Tibial nerve (tissue), 4 donors: ENCODE measurements around the gene CEP290. TPM values are rescaled to one million over a fixed set of nuclear protein-coding genes. Genes with fewer than 3 reads are reported as not detected.

Source experiments
- DNase-seq, 2 donors: peaks; one replicate each; pipeline ENCODE4 v3.0.0-alpha.2; 2019; ENCODE audit warnings: low spot score in 2 of 2
- H3K27ac ChIP-seq, 4 donors: fragments of 200-600 bp; sonication (generic) in 3 of 4; one replicate each; pipeline ENCODE4 v1.5.1; 2017 to 2019; ENCODE audit warnings: mild to moderate bottlenecking in 1 of 4
- H3K27me3 ChIP-seq, 2 donors: fragments of 200-600 bp; sonication (generic) in 1 of 2; one replicate each; pipeline versions ENCODE4 v1.5.1 to v1.6.0; 2017 to 2019
- H3K36me3 ChIP-seq, 3 donors: fragments of 200-600 bp; sonication (generic); one replicate each; pipeline ENCODE4 v1.5.1; 2018 to 2019
- H3K4me1 ChIP-seq, 4 donors: fragments of 200-600 bp; sonication (generic) in 3 of 4; one replicate each; pipeline ENCODE4 v1.5.1; 2017 to 2019
- H3K4me3 ChIP-seq, 4 donors: fragments of 200-600 bp; sonication (generic) in 3 of 4; one replicate each; pipeline ENCODE4 v1.5.1; 2017 to 2019; ENCODE audit warnings: mild to moderate bottlenecking in 1 of 4, moderate library complexity in 1 of 4
- H3K9me3 ChIP-seq, 4 donors: fragments of 200-600 bp; sonication (generic) in 3 of 4; one replicate each; pipeline ENCODE4 v1.5.1; 2017 to 2019
- CTCF ChIP-seq, 5 experiments: fragments of 200-600 bp in 3 of 5; fragments of 450-650 bp in 2 of 5; sonication (generic) in 3 of 5; IDR thresholded peaks; one replicate each; pipeline ENCODE4 v1.5.1; 2016 to 2019; ENCODE audit warnings: antibody characterized with exemption in 5 of 5, mild to moderate bottlenecking in 3 of 5, moderate library complexity in 2 of 5
- EP300 ChIP-seq, 2 donors: sonication (generic); formaldehyde crosslinking; IDR thresholded peaks; one replicate each; pipeline ENCODE4 v1.6.1; 2017; ENCODE audit warnings: antibody characterized with exemption in 2 of 2, mild to moderate bottlenecking in 1 of 2
- POLR2A ChIP-seq, 2 donors: fragments of 450-650 bp; IDR thresholded peaks; one replicate each; pipeline ENCODE4 v1.6.1; 2017; ENCODE audit warnings: antibody characterized with exemption in 2 of 2, mild to moderate bottlenecking in 2 of 2, moderate library complexity in 2 of 2
- WGBS, 2 donors: methylation state at CpG; one replicate each; pipeline ENCODE4 v1.1.5; 2018; 5-methylcytosine and 5-hydroxymethylcytosine counted together
- total RNA-seq, 4 donors: library from RNA; depleted of rRNA; stranded (reverse); fragments of >200 nt; gene quantifications; one replicate each; pipeline ENCODE4 v1.1.0, GENCODE V29; 2016

Gene CEP290
- total RNA-seq, 4 donors from 2014 or later: 34.3 to 43.7 (median 38.3) TPM

- WGBS, 2 donors: 80 to 84% methylated on average over 1 of the region's 1 CpG
Measured at GRCh38 chr12:88026196-88026595, 115.7 kb downstream of the CEP290 start.

GRCh38 chr12:88017964-88018363 is 123.9 kb downstream of the CEP290 start:
- Histone ChIP-seq H3K27ac (no peak overlapping the region), H3K4me3 (no peak overlapping the region), H3K9me3 (peaks cover 0 to 15% (median 0%) of the 10 kb centered on the region in 4 donors), H3K36me3 (no peaks in the 10 kb centered on the region), H3K27me3 (no peaks in the 10 kb centered on the region), H3K4me1 (no peaks in the 10 kb centered on the region)
- TF ChIP-seq CTCF (IDR thresholded peaks at IDR 0.05): no peak
- TF ChIP-seq EP300 (IDR thresholded peaks at IDR 0.05): no peak
- TF ChIP-seq POLR2A (IDR thresholded peaks at IDR 0.05): no peak
- no peak for DNase-seq
- 81 to 88% methylated on average over 3 of the region's 3 CpGs for WGBS, 2 donors

More at GRCh38 chr12:88026196-88026595, 115.7 kb downstream of the CEP290 start:
- H3K9me3 ChIP-seq: no peaks in the 10 kb centered on the region
- no peak overlapping the region for H3K27ac ChIP-seq
- no peaks in the 10 kb centered on the region for H3K36me3 ChIP-seq
- no peak for TF ChIP-seq CTCF (IDR thresholded peaks at IDR 0.05)
- TF ChIP-seq POLR2A (IDR thresholded peaks at IDR 0.05): no peak
- no peak for TF ChIP-seq EP300 (IDR thresholded peaks at IDR 0.05)
- no peaks in the 10 kb centered on the region for H3K4me1 ChIP-seq
- no peaks in the 10 kb centered on the region for H3K27me3 ChIP-seq
- DNase-seq: no peak
- H3K4me3 ChIP-seq: no peak overlapping the region

GRCh38 chr12:88015825-88016224 is 126.1 kb downstream of the CEP290 start:
- no peak overlapping the region for H3K4me3 ChIP-seq
- H3K9me3 ChIP-seq: peaks cover 0 to 15% (median 0%) of the 10 kb centered on the region in 4 donors
- TF ChIP-seq CTCF (IDR thresholded peaks at IDR 0.05) (no peak), POLR2A (IDR thresholded peaks at IDR 0.05) (no peak), EP300 (IDR thresholded peaks at IDR 0.05) (no peak)
- H3K27ac ChIP-seq: no peak overlapping the region
- no peaks in the 10 kb centered on the region for H3K27me3 ChIP-seq
- H3K36me3 ChIP-seq: no peaks in the 10 kb centered on the region
- 31 to 39% methylated on average over 1 of the region's 1 CpG for WGBS, 2 donors
- H3K4me1 ChIP-seq: no peaks in the 10 kb centered on the region
- DNase-seq: no peak

- H3K4me1 ChIP-seq: no peaks in the 10 kb centered on the region
- 60% methylated on average over 5 of the region's 5 CpGs for WGBS, 2 donors
- TF ChIP-seq CTCF (IDR thresholded peaks at IDR 0.05) (no peak), EP300 (IDR thresholded peaks at IDR 0.05) (no peak), POLR2A (IDR thresholded peaks at IDR 0.05) (no peak)
Measured at GRCh38 chr12:88011755-88012154, 130.1 kb downstream of the CEP290 start.

GRCh38 chr12:88006351-88006750 is 135.5 kb downstream of the CEP290 start:
- H3K27ac ChIP-seq: no peak overlapping the region
- H3K36me3 ChIP-seq: no peaks in the 10 kb centered on the region
- H3K4me3 ChIP-seq: no peak overlapping the region
- H3K9me3 ChIP-seq: peaks cover 0 to 5% (median 1%) of the 10 kb centered on the region in 4 donors
- DNase-seq: no peak
- H3K27me3 ChIP-seq: no peaks in the 10 kb centered on the region
- no peaks in the 10 kb centered on the region for H3K4me1 ChIP-seq
- TF ChIP-seq CTCF (IDR thresholded peaks at IDR 0.05) (no peak), POLR2A (IDR thresholded peaks at IDR 0.05) (no peak), EP300 (IDR thresholded peaks at IDR 0.05) (no peak)
- 81 to 84% methylated on average over 4 of the region's 4 CpGs for WGBS, 2 donors

More at GRCh38 chr12:88011755-88012154, 130.1 kb downstream of the CEP290 start:
- Histone ChIP-seq H3K36me3 (no peaks in the 10 kb centered on the region), H3K4me3 (no peak overlapping the region), H3K9me3 (no peaks in the 10 kb centered on the region), H3K27me3 (no peaks in the 10 kb centered on the region), H3K27ac (no peak overlapping the region)
- no peak for DNase-seq
